ENCODE measurements around the gene SDK1. TPM values are rescaled to one million over a fixed set of nuclear protein-coding genes. Genes with fewer than 3 reads are reported as not detected.
"Not testable (repeated sequence)": the region's sequence is repeated elsewhere in the genome, so short reads cannot be mapped to it uniquely, and the experiment has no call there.

The SDK1 gene
- polyA plus RNA-seq, 1 donor, result 7.1 TPM

GRCh38 chr7:4207011-4207410 lies 906.0 kb downstream of the SDK1 start:
- no peak for DNase-seq

GRCh38 chr7:4208086-4208485 lies 907.0 kb downstream of the SDK1 start:
- no peak for DNase-seq

- no peak for DNase-seq
Observed at GRCh38 chr7:4208586-4208985, 907.5 kb downstream of the SDK1 start.

- DNase-seq, result no peak
Observed at GRCh38 chr7:4209126-4209525, 908.1 kb downstream of the SDK1 start.

- no peak for DNase-seq
Observed at GRCh38 chr7:4209966-4210365, 908.9 kb downstream of the SDK1 start.

- no peak for DNase-seq
Observed at GRCh38 chr7:4210821-4211220, 909.8 kb downstream of the SDK1 start.

GRCh38 chr7:4211261-4211660 lies 910.2 kb downstream of the SDK1 start:
- DNase-seq, result no peak

GRCh38 chr7:4212376-4212775 lies 911.3 kb downstream of the SDK1 start:
- no peak for DNase-seq

GRCh38 chr7:4214291-4215155 lies 913.5 kb downstream of the SDK1 start:
- no peak for DNase-seq

GRCh38 chr7:4215176-4215720 lies 914.2 kb downstream of the SDK1 start:
- no peak for DNase-seq

GRCh38 chr7:4216016-4216415 lies 915.0 kb downstream of the SDK1 start:
- DNase-seq, result no peak

GRCh38 chr7:4217126-4217660 lies 916.1 kb downstream of the SDK1 start:
- DNase-seq, result not testable (repeated sequence)

GRCh38 chr7:4218481-4218880 lies 917.4 kb downstream of the SDK1 start:
- DNase-seq, result no peak

- DNase-seq, result no peak
Observed at GRCh38 chr7:4220011-4220410, 919.0 kb downstream of the SDK1 start.

GRCh38 chr7:4221043-4221442 lies 920.0 kb downstream of the SDK1 start:
- DNase-seq, result no peak

- DNase-seq, result no peak
Observed at GRCh38 chr7:4222676-4223075, 921.6 kb downstream of the SDK1 start.

- no peak for DNase-seq
Observed at GRCh38 chr7:4225361-4225771, 924.3 kb downstream of the SDK1 start.

GRCh38 chr7:4225881-4226523 lies 925.0 kb downstream of the SDK1 start:
- DNase-seq, result no peak

- DNase-seq, result no peak
Observed at GRCh38 chr7:4226524-4226882, 925.5 kb downstream of the SDK1 start.

GRCh38 chr7:4227105-4228010 lies 926.3 kb downstream of the SDK1 start:
- no peak for DNase-seq

GRCh38 chr7:4230352-4230751 lies 929.3 kb downstream of the SDK1 start:
- no peak for DNase-seq

GRCh38 chr7:4233146-4233545 lies 932.1 kb downstream of the SDK1 start:
- no peak for DNase-seq
